H1 (cell line): ENCODE measurements around the gene FAM227B. TPM values are rescaled to one million over a fixed set of nuclear protein-coding genes. Genes with fewer than 3 reads are reported as not detected.

ENCODE experiments used
- CTCF ChIA-PET: fragments of 300-600 bp; sonication (Branson Sonifier 250); formaldehyde crosslinking; loops from one replicate; lab custom pipeline; 2021; ENCODE audit not compliant: partially characterized antibody; lab: Charles Lee
- POLR2A ChIA-PET: fragments of 300-600 bp; sonication (Branson Sonifier 250); formaldehyde crosslinking; loops from one replicate; lab custom pipeline; 2021; ENCODE audit warnings: inconsistent platforms; ENCODE audit not compliant: partially characterized antibody; lab: Charles Lee
- DNase-seq, 2 experiments: peaks; one replicate each; pipeline versions ENCODE4 v3.0.0 to v3.0.0-alpha.2; 2010 to 2022; ENCODE audit warnings: low spot score in 2 of 2, low read depth in 1 of 2, mixed read lengths in 1 of 2
- FAIRE-seq: peaks from 2 replicates; lab custom pipeline; 2011; peaks lifted over from hg19 to GRCh38; lab: Jason Lieb, UNC
- H2AFZ ChIP-seq: 2 replicates; pipeline ENCODE4 v1.8.1; 2012; ENCODE audit warnings: low read length, inconsistent platforms
- H2AK5ac ChIP-seq: 2 replicates; pipeline ENCODE4 v1.6.1; 2013; ENCODE audit warnings: low read depth, low read length
- H2BK120ac ChIP-seq: replicated peaks from 2 replicates; pipeline ENCODE3; 2013; ENCODE audit warnings: low read depth, low read length, inconsistent platforms
- H2BK12ac ChIP-seq: 2 replicates; pipeline ENCODE4 v1.6.1; 2013; ENCODE audit warnings: low read depth, low read length
- H2BK15ac ChIP-seq: 2 replicates; pipeline ENCODE4 v1.6.1; 2013; ENCODE audit warnings: low read length
- H2BK20ac ChIP-seq: 2 replicates; pipeline ENCODE4 v1.6.1; 2013; ENCODE audit warnings: low read length
- H2BK5ac ChIP-seq: 2 replicates; pipeline ENCODE4 v1.6.1; 2013; ENCODE audit warnings: low read depth, low read length
- H3K14ac ChIP-seq: 2 replicates; pipeline ENCODE4 v1.6.1; 2013; ENCODE audit warnings: inconsistent platforms; ENCODE audit not compliant: insufficient read length
- H3K18ac ChIP-seq: 2 replicates; pipeline ENCODE4 v1.6.1; 2013; ENCODE audit warnings: low read length; ENCODE audit errors: extremely low read depth
- H3K23ac ChIP-seq: 2 replicates; pipeline ENCODE4 v1.6.1; 2013; ENCODE audit warnings: inconsistent platforms; ENCODE audit not compliant: insufficient read length
- H3K23me2 ChIP-seq: 2 replicates; pipeline ENCODE4 v1.6.1; 2013; ENCODE audit warnings: low read depth, low read length
- H3K27ac ChIP-seq: 2 replicates; pipeline ENCODE4 v1.6.1; 2011; ENCODE audit warnings: low read depth, low read length, inconsistent platforms
- H3K27me3 ChIP-seq, 4 experiments: replicated peaks in 1 of 4; 1 replicate in 1 of 4; 2 replicates in 3 of 4; pipeline versions ENCODE4 v1.6.1 to v1.8.1; 2011 to 2013; ENCODE audit warnings: low read length in 3 of 4, mild to moderate bottlenecking in 3 of 4, inconsistent platforms in 2 of 4, mixed read lengths in 2 of 4, moderate library complexity in 1 of 4; ENCODE audit not compliant: control insufficient read depth in 3 of 4, insufficient read depth in 3 of 4; ENCODE audit errors: extremely low read depth in 1 of 4
- H3K36me3 ChIP-seq, 4 experiments: 2 replicates each; pipeline versions ENCODE4 v1.6.1 to v1.8.1; 2011 to 2013; ENCODE audit warnings: mild to moderate bottlenecking in 4 of 4, low read length in 3 of 4, moderate library complexity in 2 of 4, control low read depth in 1 of 4, inconsistent platforms in 1 of 4; ENCODE audit not compliant: insufficient read depth in 4 of 4, control insufficient read depth in 2 of 4
- H3K4ac ChIP-seq: replicated peaks from 2 replicates; pipeline ENCODE3; 2013; ENCODE audit warnings: low read length, low read depth, mixed read lengths, inconsistent platforms; ENCODE audit not compliant: insufficient read length
- H3K4me1 ChIP-seq, 4 experiments: replicated peaks in 1 of 4; 1 replicate in 1 of 4; 2 replicates in 3 of 4; pipeline versions ENCODE4 v1.6.1 to v1.8.1; 2011 to 2013; ENCODE audit warnings: low read length in 3 of 4, inconsistent platforms in 2 of 4, mixed read lengths in 1 of 4; ENCODE audit not compliant: insufficient read depth in 4 of 4, control insufficient read depth in 3 of 4
- H3K4me2 ChIP-seq, 2 experiments: 2 replicates each; pipeline versions ENCODE4 v1.6.1 to v1.8.1; 2011 to 2013; ENCODE audit warnings: low read depth in 2 of 2, low read length in 2 of 2, control low read depth in 1 of 2, inconsistent platforms in 1 of 2, mild to moderate bottlenecking in 1 of 2; ENCODE audit not compliant: insufficient read depth in 1 of 2
- H3K4me3 ChIP-seq, 4 experiments: fragments of 200-600, 300-600 bp in 1 of 4; sonication (generic), shearing (Covaris generic), sonication (Bioruptor Twin) in 1 of 4; 2 replicates each; pipeline versions ENCODE4 v1.5.1 to v1.8.1; 2011 to 2016; ENCODE audit warnings: low read length in 4 of 4, low read depth in 3 of 4, control low read depth in 2 of 4, inconsistent platforms in 2 of 4, mild to moderate bottlenecking in 2 of 4, mixed read lengths in 1 of 4, moderate library complexity in 1 of 4; ENCODE audit not compliant: insufficient read depth in 2 of 4; ENCODE audit errors: extremely low read depth in 1 of 4
- H3K56ac ChIP-seq: replicated peaks from 2 replicates; pipeline ENCODE3; 2013; ENCODE audit warnings: low read depth, mild to moderate bottlenecking, mixed read lengths, low read length, inconsistent platforms; ENCODE audit not compliant: insufficient read length
- H3K79me1 ChIP-seq: 2 replicates; pipeline ENCODE4 v1.6.1; 2013; ENCODE audit warnings: low read depth, low read length, control low read depth
- H3K79me2 ChIP-seq, 2 experiments: 2 replicates each; pipeline versions ENCODE4 v1.6.1 to v1.8.1; 2012 to 2013; ENCODE audit warnings: low read length in 2 of 2, mild to moderate bottlenecking in 2 of 2, inconsistent platforms in 1 of 2; ENCODE audit not compliant: insufficient read depth in 2 of 2, control insufficient read depth in 1 of 2
- H3K9ac ChIP-seq, 4 experiments: replicated peaks in 1 of 4; 1 replicate in 1 of 4; 2 replicates in 3 of 4; pipeline versions ENCODE4 v1.6.1 to v1.8.1; 2011 to 2013; ENCODE audit warnings: low read depth in 3 of 4, low read length in 3 of 4, control low read depth in 2 of 4, mild to moderate bottlenecking in 2 of 4, moderate library complexity in 2 of 4, inconsistent platforms in 1 of 4; ENCODE audit errors: extremely low read depth in 1 of 4
- H3K9me3 ChIP-seq, 2 experiments: 2 replicates each; pipeline versions ENCODE4 v1.6.1 to v1.8.1; 2012 to 2013; ENCODE audit warnings: mild to moderate bottlenecking in 2 of 2, moderate library complexity in 2 of 2, control low read depth in 1 of 2, inconsistent platforms in 1 of 2, low read depth in 1 of 2, low read length in 1 of 2, mixed read lengths in 1 of 2; ENCODE audit not compliant: insufficient read depth in 2 of 2
- H4K20me1 ChIP-seq, 2 experiments: replicated peaks in 1 of 2; 2 replicates each; pipeline versions ENCODE3 to v1.8.1; 2011 to 2013; ENCODE audit warnings: inconsistent platforms in 2 of 2, low read length in 2 of 2, mild to moderate bottlenecking in 1 of 2; ENCODE audit not compliant: insufficient read depth in 2 of 2, control insufficient read depth in 1 of 2
- H4K5ac ChIP-seq: 2 replicates; pipeline ENCODE4 v1.6.1; 2013; ENCODE audit warnings: low read length, low read depth, mixed read lengths, inconsistent platforms; ENCODE audit not compliant: insufficient read length
- H4K8ac ChIP-seq: 2 replicates; pipeline ENCODE4 v1.8.0; 2013; ENCODE audit warnings: mild to moderate bottlenecking, moderate library complexity, low read length, inconsistent platforms; ENCODE audit not compliant: insufficient read depth; ENCODE audit errors: extremely low read depth
- H4K91ac ChIP-seq: replicated peaks from 2 replicates; pipeline ENCODE3; 2013; ENCODE audit warnings: low read length, mixed read lengths, inconsistent platforms; ENCODE audit not compliant: insufficient read length
- CBX5 ChIP-seq: fragments of 300-800, 300-1000 bp; sonication (generic); IDR thresholded peaks from 2 replicates; pipeline ENCODE4 v1.7.1; 2016; ENCODE audit warnings: antibody characterized with exemption, low read length, low read depth
- E2F6 ChIP-seq: IDR thresholded peaks from 2 replicates; pipeline ENCODE4 v1.6.1; 2012; ENCODE audit warnings: inconsistent platforms
- KDM1A ChIP-seq: fragments of 200-600, 300-600 bp; sonication (generic); IDR thresholded peaks from 2 replicates; pipeline ENCODE4 v1.7.1; 2016; ENCODE audit warnings: mild to moderate bottlenecking, low read length, borderline replicate concordance
- NANOG ChIP-seq: IDR thresholded peaks from 2 replicates; pipeline ENCODE4 v1.6.1; 2011; ENCODE audit warnings: low read length, low read depth, mild to moderate bottlenecking, inconsistent platforms; ENCODE audit not compliant: insufficient read depth, poor library complexity, severe bottlenecking
- RAD21 ChIP-seq, 2 experiments: IDR thresholded peaks in 1 of 2; conservative IDR thresholded peaks in 1 of 2; 2 replicates each; pipeline ENCODE4 v1.6.1; 2011; ENCODE audit warnings: low read depth in 2 of 2, low read length in 2 of 2, improper control_type of control experiment in 1 of 2, inconsistent platforms in 1 of 2, mild to moderate bottlenecking in 1 of 2, moderate library complexity in 1 of 2
- RNF2 ChIP-seq: fragments of 200-900, 300-1000 bp; sonication (generic); IDR thresholded peaks from 2 replicates; pipeline ENCODE4 v1.7.1; 2016; ENCODE audit warnings: borderline replicate concordance, low read depth, mild to moderate bottlenecking, antibody characterized with exemption, low read length; ENCODE audit not compliant: poor library complexity, severe bottlenecking; ENCODE audit errors: missing control alignments
- SAP30 ChIP-seq: fragments of 300-600 bp; sonication (generic); IDR thresholded peaks from 2 replicates; pipeline ENCODE4 v1.7.1; 2012; ENCODE audit warnings: low read length, moderate library complexity, mild to moderate bottlenecking, inconsistent platforms; ENCODE audit not compliant: insufficient read depth, insufficient replicate concordance
- SP4 ChIP-seq: IDR thresholded peaks from 2 replicates; pipeline ENCODE4 v1.6.1; 2012; ENCODE audit warnings: low read length, inconsistent platforms
- WGBS, 2 experiments: shearing (Covaris generic) in 1 of 2; methylation state at CpG; one replicate each; pipeline versions ENCODE4 v1.1.6 to v1.1.7; 2013 to 2015; ENCODE audit warnings: low lambda C conversion rate in 2 of 2, mixed read lengths in 2 of 2, inconsistent platforms in 1 of 2, low coverage in 1 of 2, missing lambda C conversion rate in 1 of 2; ENCODE audit not compliant: insufficient replicate concordance in 2 of 2, insufficient coverage in 1 of 2, insufficient read length in 1 of 2; ENCODE audit errors: extremely low coverage in 1 of 2, missing lambda C conversion rate in 1 of 2; 5-methylcytosine and 5-hydroxymethylcytosine counted together
- polyA plus RNA-seq, 7 experiments: library from polyadenylated mRNA; depleted of rRNA in 3 of 7; stranded (reverse) in 5 of 7; unstranded in 2 of 7; fragments of >200 nt in 5 of 7; fragments of 200-250 nt in 2 of 7; gene quantifications; 1 replicate in 5 of 7; 2 replicates in 1 of 7; 4 replicates in 1 of 7; pipeline versions ENCODE4 v1.2.1 to v1.2.3, GENCODE V29; 2011 to 2013; ENCODE audit warnings: missing spikeins in 2 of 7, mixed read lengths in 2 of 7
- total RNA-seq: library from RNA; stranded (reverse); fragmentation: NEBNext Ultra II Directional; extraction: Animal tissue kit (Norgen Biotek cat#: 25700); gene quantifications from 2 replicates; pipeline ENCODE4 v1.2.1, GENCODE V29; 2021
- TF ChIP-seq, protein P1 (sequence below): IDR thresholded peaks from 2 replicates; pipeline ENCODE4 v1.6.1; 2011; ENCODE audit warnings: low read depth, mild to moderate bottlenecking, low read length; ENCODE audit not compliant: insufficient read depth

The FAM227B gene
- total and polyA plus RNA-seq, 2 of the 8 experiments (the other 6 are each of a cell fraction or from before 2014, with no cell fraction given) = 4.0 to 6.5 TPM

DNA sequence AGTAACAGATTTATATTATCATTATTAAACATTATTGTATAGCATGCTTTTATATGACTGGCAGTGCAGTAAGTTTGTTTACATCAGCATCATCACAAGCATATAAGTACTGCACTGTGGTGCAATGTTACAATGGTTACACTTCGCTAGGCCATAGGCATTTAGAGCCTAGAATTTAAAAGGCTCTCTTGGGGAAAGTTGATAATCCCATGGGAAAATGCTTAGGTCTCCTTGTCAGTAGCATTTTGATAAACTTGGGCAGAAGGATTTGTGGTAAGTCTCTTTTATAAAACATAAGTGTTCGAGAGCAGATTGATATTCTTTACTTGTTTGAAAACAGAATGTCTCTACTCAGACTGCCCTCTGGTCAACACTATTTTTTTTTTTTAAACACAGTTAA is 7.8 kb upstream of the FAM227B start:
- Histone ChIP-seq H2BK5ac (no peak overlapping the region), H3K27me3 (no peaks in the 10 kb centered on the region), H4K91ac (no peak overlapping the region), H3K23ac (no peak overlapping the region), H3K4me1 (peaks cover 0 to 4% (median 2%) of the 10 kb centered on the region in 4 experiments; a peak in 2 of 7 replicates), H3K56ac (no peak overlapping the region), H4K8ac (no peak overlapping the region), H3K4ac (no peak overlapping the region), H3K23me2 (no peaks in the 10 kb centered on the region), H3K36me3 (peaks cover 2 to 45% (median 14%) of the 10 kb centered on the region in 4 experiments; a peak in 7 of 8 replicates), H3K79me1 (no peaks in the 10 kb centered on the region; the same call in 1 of the 2 replicates), H3K27ac (no peak overlapping the region), H3K9me3 (no peaks in the 10 kb centered on the region), H2BK120ac (no peak overlapping the region), H2BK15ac (no peak overlapping the region), H3K9ac (no peak overlapping the region), H4K5ac (no peak overlapping the region), H2AFZ (no peak overlapping the region), H2AK5ac (no peak overlapping the region), H3K14ac (no peak overlapping the region), H3K18ac (no peak overlapping the region), H3K4me2 (no peak overlapping the region), H2BK12ac (no peak overlapping the region), H2BK20ac (no peak overlapping the region), H4K20me1 (no peaks in the 10 kb centered on the region), H3K4me3 (no peak overlapping the region), H3K79me2 (peaks cover 0 to 30% of the 10 kb centered on the region in 2 experiments; a peak in 2 of 4 replicates)
- FAIRE-seq (no peak), DNase-seq (no peak)
- CTCF ChIA-PET = interaction anchor here (1.0 to 1.6 kb wide), 3 partner anchors 12 to 248 kb away, joined by 3 to 5 read pairs (median 4); no protein-coding TSS in a partner anchor
- POLR2A ChIA-PET = no interaction called here
- 96% methylated on average over 2 of the region's 2 CpGs; no CpG with 5 or more reads in 1 of the 2 experiments for WGBS, 2 experiments
- TF ChIP-seq, protein P1, sequence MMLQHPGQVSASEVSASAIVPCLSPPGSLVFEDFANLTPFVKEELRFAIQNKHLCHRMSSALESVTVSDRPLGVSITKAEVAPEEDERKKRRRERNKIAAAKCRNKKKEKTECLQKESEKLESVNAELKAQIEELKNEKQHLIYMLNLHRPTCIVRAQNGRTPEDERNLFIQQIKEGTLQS = no peak
- TF ChIP-seq KDM1A = no peak
- no peak for TF ChIP-seq RNF2
- TF ChIP-seq SP4 = no peak
- no peak for TF ChIP-seq RAD21 (IDR thresholded peaks at IDR 0.05 in 1 of 2, conservative IDR thresholded peaks at IDR 0.05 in 1 of 2; ENCODE audit: low read depth in 2 of 2, low read length in 2 of 2)
- TF ChIP-seq NANOG = no peak
- TF ChIP-seq E2F6 = no peak
- no peak for TF ChIP-seq CBX5
- no peak for TF ChIP-seq SAP30
